ENCODE data around the gene CTDNEP1. TPM values are rescaled to one million over a fixed set of nuclear protein-coding genes. Genes with fewer than 3 reads are reported as not detected.

Gene CTDNEP1
- polyA plus RNA-seq, 2 of the 4 experiments (the other 2 are of a cell fraction), result 145 to 161 TPM

GRCh38 chr17:7228920-7229319 is 22.6 kb downstream of the CTDNEP1 start:
- peak overlapping the region in 1 of 2 experiments; percentile 51; a peak in 1 of 6 replicates for H3K27ac ChIP-seq
- POLR2A ChIA-PET, result no interaction called here
- TF ChIP-seq PHF8 (IDR thresholded peaks at IDR 0.05; ENCODE audit: borderline replicate concordance, low read depth) (no peak), CEBPB (IDR thresholded peaks at IDR 0.05) (no peak), NFE2L2 (conservative IDR thresholded peaks at IDR 0.05; ENCODE audit: low read length) (no peak), BHLHE40 (IDR thresholded peaks at IDR 0.05; ENCODE audit: low read depth, low read length) (no peak), EHF (CRISPR knock-in tag; IDR thresholded peaks at IDR 0.05) (no peak), CHD2 (IDR thresholded peaks at IDR 0.05; ENCODE audit: low read length, partially characterized antibody) (no peak), JUN (IDR thresholded peaks at IDR 0.05) (no peak), CBX2 (IDR thresholded peaks at IDR 0.05; ENCODE audit: borderline replicate concordance, low read depth) (no peak), ZNF302 (CRISPR knock-in tag; IDR thresholded peaks at IDR 0.05) (no peak), ESRRA (IDR thresholded peaks at IDR 0.05; ENCODE audit: borderline replicate concordance, low read length) (no peak), RCOR1 (IDR thresholded peaks at IDR 0.05; ENCODE audit: low read depth, low read length) (no peak)
- TF ChIP-seq, protein P1, sequence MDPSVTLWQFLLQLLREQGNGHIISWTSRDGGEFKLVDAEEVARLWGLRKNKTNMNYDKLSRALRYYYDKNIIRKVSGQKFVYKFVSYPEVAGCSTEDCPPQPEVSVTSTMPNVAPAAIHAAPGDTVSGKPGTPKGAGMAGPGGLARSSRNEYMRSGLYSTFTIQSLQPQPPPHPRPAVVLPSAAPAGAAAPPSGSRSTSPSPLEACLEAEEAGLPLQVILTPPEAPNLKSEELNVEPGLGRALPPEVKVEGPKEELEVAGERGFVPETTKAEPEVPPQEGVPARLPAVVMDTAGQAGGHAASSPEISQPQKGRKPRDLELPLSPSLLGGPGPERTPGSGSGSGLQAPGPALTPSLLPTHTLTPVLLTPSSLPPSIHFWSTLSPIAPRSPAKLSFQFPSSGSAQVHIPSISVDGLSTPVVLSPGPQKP (IDR thresholded peaks at IDR 0.05; ENCODE audit: low read depth, low read length), result no peak
- TF ChIP-seq, protein P2, sequence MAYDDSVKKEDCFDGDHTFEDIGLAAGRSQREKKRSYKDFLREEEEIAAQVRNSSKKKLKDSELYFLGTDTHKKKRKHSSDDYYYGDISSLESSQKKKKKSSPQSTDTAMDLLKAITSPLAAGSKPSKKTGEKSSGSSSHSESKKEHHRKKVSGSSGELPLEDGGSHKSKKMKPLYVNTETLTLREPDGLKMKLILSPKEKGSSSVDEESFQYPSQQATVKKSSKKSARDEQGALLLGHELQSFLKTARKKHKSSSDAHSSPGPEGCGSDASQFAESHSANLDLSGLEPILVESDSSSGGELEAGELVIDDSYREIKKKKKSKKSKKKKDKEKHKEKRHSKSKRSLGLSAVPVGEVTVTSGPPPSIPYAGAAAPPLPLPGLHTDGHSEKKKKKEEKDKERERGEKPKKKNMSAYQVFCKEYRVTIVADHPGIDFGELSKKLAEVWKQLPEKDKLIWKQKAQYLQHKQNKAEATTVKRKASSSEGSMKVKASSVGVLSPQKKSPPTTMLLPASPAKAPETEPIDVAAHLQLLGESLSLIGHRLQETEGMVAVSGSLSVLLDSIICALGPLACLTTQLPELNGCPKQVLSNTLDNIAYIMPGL (CRISPR knock-in tag; IDR thresholded peaks at IDR 0.05; ENCODE audit: borderline replicate concordance), result no peak
- TF ChIP-seq, protein P3, sequence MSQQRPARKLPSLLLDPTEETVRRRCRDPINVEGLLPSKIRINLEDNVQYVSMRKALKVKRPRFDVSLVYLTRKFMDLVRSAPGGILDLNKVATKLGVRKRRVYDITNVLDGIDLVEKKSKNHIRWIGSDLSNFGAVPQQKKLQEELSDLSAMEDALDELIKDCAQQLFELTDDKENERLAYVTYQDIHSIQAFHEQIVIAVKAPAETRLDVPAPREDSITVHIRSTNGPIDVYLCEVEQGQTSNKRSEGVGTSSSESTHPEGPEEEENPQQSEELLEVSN (IDR thresholded peaks at IDR 0.05; ENCODE audit: borderline replicate concordance, low read depth), result no peak
- FAIRE-seq (no peak), DNase-seq (ENCODE audit: low read depth in 1 of 2, low spot score in 1 of 2) (no peak), ATAC-seq (no peak)
- CTCF ChIA-PET, result interaction anchor here (1.4 to 17.3 kb wide), 3 partner anchors 7 to 68 kb away, joined by 4 to 169 read pairs (median 8); partner anchors contain the start of genes ACADVL and DLG4
- H3K4me2 ChIP-seq, result no peak overlapping the region; the same call in 2 of the 3 replicates
- 95% methylated on average over 14 of the region's 14 CpGs for WGBS (ENCODE audit: missing lambda C conversion rate)
- H3K4me1 ChIP-seq, result peaks cover 23% of the 10 kb centered on the region
- H3K9me3 ChIP-seq, result no peaks in the 10 kb centered on the region
- no peak overlapping the region for H3K4me3 ChIP-seq

GRCh38 chr17:7226721-7227710 is 24.5 kb downstream of the CTDNEP1 start:
- FAIRE-seq (no peak), DNase-seq (ENCODE audit: low read depth in 1 of 2, low spot score in 1 of 2) (no peak), ATAC-seq (no peak; a peak in 1 of 6 replicates)
- Histone ChIP-seq H3K4me1 (peaks cover 10% of the 10 kb centered on the region), H3K4me2 (no peak overlapping the region), H3K4me3 (no peak overlapping the region), H3K9me3 (no peaks in the 10 kb centered on the region), H3K27ac (no peak overlapping the region; a peak in 1 of 6 replicates)
- ChIA-PET CTCF (interaction anchor here (10.0 kb wide), 1 partner anchor 11 kb away, joined by 169 read pairs; the partner anchor contains the start of genes DVL2, GABARAP and PHF23), POLR2A (no interaction called here)
- 91% methylated on average over 29 of the region's 31 CpGs for WGBS (ENCODE audit: missing lambda C conversion rate)
- TF ChIP-seq EHF (CRISPR knock-in tag; IDR thresholded peaks at IDR 0.05), result no peak
- TF ChIP-seq RAD21 (conservative IDR thresholded peaks at IDR 0.05 in 1 of 2, IDR thresholded peaks at IDR 0.05 in 1 of 2), result no peak
- no peak for TF ChIP-seq MAFK (IDR thresholded peaks at IDR 0.05; ENCODE audit: partially characterized antibody)
- TF ChIP-seq RFX5 (IDR thresholded peaks at IDR 0.05), result no peak
- no peak for TF ChIP-seq NFE2L2 (conservative IDR thresholded peaks at IDR 0.05; ENCODE audit: low read length)
